Prostate gland (tissue), 2 donors: ENCODE data around the gene RASD2. TPM values are rescaled to one million over a fixed set of nuclear protein-coding genes. Genes with fewer than 3 reads are reported as not detected.

Source experiments
- DNase-seq: peaks from one replicate; pipeline ENCODE4 v3.0.0-alpha.2; 2019; ENCODE audit warnings: low spot score
- H3K27ac ChIP-seq, 2 donors: fragments of 200-600 bp; sonication (generic); 2 replicates each; pipeline ENCODE4 v1.5.1; 2017 to 2019
- H3K27me3 ChIP-seq: fragments of 200-600 bp; sonication (generic); replicated peaks from 2 replicates; pipeline ENCODE4 v1.5.1; 2019; ENCODE audit not compliant: insufficient read depth
- H3K36me3 ChIP-seq, 2 donors: fragments of 200-600 bp; sonication (generic); 1 replicate in 1 of 2; 2 replicates in 1 of 2; pipeline versions ENCODE4 v1.5.1 to v1.8.1; 2017 to 2019
- H3K4me1 ChIP-seq: fragments of 200-600 bp; sonication (generic); replicated peaks from 2 replicates; pipeline ENCODE4 v1.5.1; 2019
- H3K4me3 ChIP-seq, 2 donors: fragments of 200-600 bp; sonication (generic); 2 replicates each; pipeline ENCODE4 v1.5.1; 2017 to 2019
- H3K9me3 ChIP-seq: fragments of 200-600 bp; sonication (generic); 2 replicates; pipeline ENCODE4 v1.5.1; 2017
- CTCF ChIP-seq, 4 experiments: fragments of 200-600 bp in 2 of 4; fragments of 450-650 bp in 2 of 4; sonication (generic) in 2 of 4; IDR thresholded peaks; 1 replicate in 3 of 4; 2 replicates in 1 of 4; pipeline ENCODE4 v1.5.1; 2016 to 2019; ENCODE audit warnings: antibody characterized with exemption in 4 of 4, mild to moderate bottlenecking in 2 of 4, moderate library complexity in 2 of 4
- POLR2A ChIP-seq: fragments of 450-650 bp; IDR thresholded peaks from one replicate; pipeline ENCODE4 v1.6.1; 2016; ENCODE audit warnings: antibody characterized with exemption, mild to moderate bottlenecking
- POLR2AphosphoS5 ChIP-seq: sonication (generic); formaldehyde crosslinking; IDR thresholded peaks from one replicate; pipeline ENCODE4 v1.6.1; 2017; ENCODE audit warnings: antibody characterized with exemption
- WGBS: methylation state at CpG from one replicate; pipeline ENCODE4 v1.1.5; 2018; 5-methylcytosine and 5-hydroxymethylcytosine counted together
- intact Hi-C: fragments of 100-400 bp; cut with DNase I; formaldehyde crosslinking; loops from one replicate; pipeline ENCODE4 v1.14.2; 2022
- total RNA-seq, 2 donors: library from RNA; depleted of rRNA; stranded (reverse); fragments of >200 nt; gene quantifications; one replicate each; pipeline ENCODE4 v1.1.0, GENCODE V29; 2016

The RASD2 gene
- total RNA-seq, 2 donors from 2014 or later = 6.2 to 8.0 TPM

- Histone ChIP-seq H3K27me3 (no peaks in the 10 kb centered on the region), H3K27ac (no peak overlapping the region), H3K9me3 (no peaks in the 10 kb centered on the region), H3K36me3 (no peaks in the 10 kb centered on the region), H3K4me1 (no peaks in the 10 kb centered on the region), H3K4me3 (no peak overlapping the region)
- TF ChIP-seq POLR2AphosphoS5 = no peak
- no peak for TF ChIP-seq CTCF (IDR thresholded peaks at IDR 0.05)
- no peak for TF ChIP-seq POLR2A
- WGBS = 88% methylated on average over 8 of the region's 8 CpGs
- intact Hi-C loops = no loop called here
- DNase-seq = no peak
These were observed 36.0 kb downstream of the RASD2 start for GRCh38 chr22:35576671-35577070.

- no peaks in the 10 kb centered on the region for H3K36me3 ChIP-seq
- no peak overlapping the region for H3K4me3 ChIP-seq
- intact Hi-C loops = no loop called here
- no peaks in the 10 kb centered on the region for H3K27me3 ChIP-seq
- TF ChIP-seq POLR2A (no peak), POLR2AphosphoS5 (no peak), CTCF (IDR thresholded peaks at IDR 0.05) (no peak)
- no peak for DNase-seq
- H3K4me1 ChIP-seq = no peaks in the 10 kb centered on the region
- H3K27ac ChIP-seq = no peak overlapping the region
- H3K9me3 ChIP-seq = no peaks in the 10 kb centered on the region
- WGBS = 90% methylated on average over 2 of the region's 2 CpGs
These were observed 37.4 kb downstream of the RASD2 start for GRCh38 chr22:35577799-35578659.

GRCh38 chr22:35578836-35579575 is 38.4 kb downstream of the RASD2 start:
- no peaks in the 10 kb centered on the region for H3K9me3 ChIP-seq
- H3K27ac ChIP-seq = no peak overlapping the region
- DNase-seq = no peak
- no peak overlapping the region for H3K4me3 ChIP-seq
- TF ChIP-seq POLR2A = no peak
- no peak for TF ChIP-seq POLR2AphosphoS5
- TF ChIP-seq CTCF (IDR thresholded peaks at IDR 0.05) = no peak
- WGBS = 93% methylated on average over 19 of the region's 19 CpGs
- intact Hi-C loops = no loop called here
- no peaks in the 10 kb centered on the region for H3K36me3 ChIP-seq
- H3K27me3 ChIP-seq = no peaks in the 10 kb centered on the region
- no peaks in the 10 kb centered on the region for H3K4me1 ChIP-seq

- no peak for DNase-seq
- 89% methylated on average over 10 of the region's 10 CpGs for WGBS
- intact Hi-C loops = loop anchor here (5.0 kb wide), 1 partner anchor 228 kb away; no protein-coding TSS in a partner anchor
- Histone ChIP-seq H3K4me3 (no peak overlapping the region), H3K36me3 (no peaks in the 10 kb centered on the region), H3K9me3 (no peaks in the 10 kb centered on the region), H3K27ac (no peak overlapping the region), H3K4me1 (no peaks in the 10 kb centered on the region), H3K27me3 (no peaks in the 10 kb centered on the region)
- TF ChIP-seq POLR2A (no peak), POLR2AphosphoS5 (no peak), CTCF (IDR thresholded peaks at IDR 0.05) (no peak)
These were observed 39.9 kb downstream of the RASD2 start for GRCh38 chr22:35580351-35581022.
